ENCODE results near the gene SCN9A. TPM values are rescaled to one million over a fixed set of nuclear protein-coding genes. Genes with fewer than 3 reads are reported as not detected.

Gene SCN9A
- total and polyA plus RNA-seq, 4 donors = 1.5 to 46.4 (median 7.2) TPM

- H3K27me3 ChIP-seq (ENCODE audit: control insufficient read depth in 3 of 3, insufficient read depth in 3 of 3, low read length in 2 of 3) = no peaks in the 10 kb centered on the region
- no peak for DNase-seq
- H3K4me1 ChIP-seq (ENCODE audit: control insufficient read depth in 5 of 5, insufficient read depth in 5 of 5, low read length in 5 of 5) = no peaks in the 10 kb centered on the region
- H3K9ac ChIP-seq (ENCODE audit: insufficient read depth in 1 of 2, low read length in 2 of 2) = no peak overlapping the region
- no peak for TF ChIP-seq CTCF (IDR thresholded peaks at IDR 0.05; ENCODE audit: control extremely low read depth, extremely low read depth)
- H3K9me3 ChIP-seq (ENCODE audit: control insufficient read depth in 4 of 4, insufficient read depth in 3 of 4, low read length in 3 of 4) = no peaks in the 10 kb centered on the region
- H3K4me3 ChIP-seq = no peak overlapping the region
- no peaks in the 10 kb centered on the region for H3K36me3 ChIP-seq (ENCODE audit: control insufficient read depth in 4 of 4, insufficient read depth in 4 of 4, low read length in 4 of 4)
- WGBS, 2 donors = 58 to 77% methylated on average over 7 of the region's 7 CpGs
- ATAC-seq (ENCODE audit: insufficient read depth, low FRiP score) = no peak
- H3K27ac ChIP-seq (ENCODE audit: low read depth in 1 of 2, low read length in 1 of 2) = no peak overlapping the region
Observed at GRCh38 chr2:166234112-166234846, 141.5 kb downstream of the SCN9A start.

- no peak overlapping the region for H3K4me3 ChIP-seq
- H3K9ac ChIP-seq (ENCODE audit: insufficient read depth in 1 of 2, low read length in 2 of 2) = no peak overlapping the region
- H3K4me1 ChIP-seq (ENCODE audit: control insufficient read depth in 5 of 5, insufficient read depth in 5 of 5, low read length in 5 of 5) = no peaks in the 10 kb centered on the region
- no peaks in the 10 kb centered on the region for H3K36me3 ChIP-seq (ENCODE audit: control insufficient read depth in 4 of 4, insufficient read depth in 4 of 4, low read length in 4 of 4)
- no peak overlapping the region for H3K27ac ChIP-seq (ENCODE audit: low read depth in 1 of 2, low read length in 1 of 2)
- no peak for ATAC-seq (ENCODE audit: insufficient read depth, low FRiP score)
- no peak for TF ChIP-seq CTCF (IDR thresholded peaks at IDR 0.05; ENCODE audit: control extremely low read depth, extremely low read depth)
- H3K27me3 ChIP-seq (ENCODE audit: control insufficient read depth in 3 of 3, insufficient read depth in 3 of 3, low read length in 2 of 3) = no peaks in the 10 kb centered on the region
- DNase-seq = no peak
- WGBS, 2 donors = 76 to 79% methylated on average over 2 of the region's 2 CpGs
- no peaks in the 10 kb centered on the region for H3K9me3 ChIP-seq (ENCODE audit: control insufficient read depth in 4 of 4, insufficient read depth in 3 of 4, low read length in 3 of 4)
Observed at GRCh38 chr2:166233244-166233643, 142.5 kb downstream of the SCN9A start.

GRCh38 chr2:166230724-166231070, 145.0 kb downstream of the SCN9A start:
- no peak for TF ChIP-seq CTCF (IDR thresholded peaks at IDR 0.05; ENCODE audit: control extremely low read depth, extremely low read depth)
- Histone ChIP-seq H3K4me1 (ENCODE audit: control insufficient read depth in 5 of 5, insufficient read depth in 5 of 5, low read length in 5 of 5) (no peaks in the 10 kb centered on the region), H3K9ac (ENCODE audit: insufficient read depth in 1 of 2, low read length in 2 of 2) (no peak overlapping the region), H3K27me3 (ENCODE audit: control insufficient read depth in 3 of 3, insufficient read depth in 3 of 3, low read length in 2 of 3) (no peaks in the 10 kb centered on the region), H3K36me3 (ENCODE audit: control insufficient read depth in 4 of 4, insufficient read depth in 4 of 4, low read length in 4 of 4) (no peaks in the 10 kb centered on the region), H3K27ac (ENCODE audit: low read depth in 1 of 2, low read length in 1 of 2) (no peak overlapping the region), H3K9me3 (ENCODE audit: control insufficient read depth in 4 of 4, insufficient read depth in 3 of 4, low read length in 3 of 4) (no peaks in the 10 kb centered on the region), H3K4me3 (no peak overlapping the region)
- ATAC-seq (ENCODE audit: insufficient read depth, low FRiP score) (no peak), DNase-seq (no peak)
- WGBS, 2 donors = 41 to 72% methylated on average over 2 of the region's 2 CpGs

Measured in lung (tissue), 12 donors.